Measurements from ENCODE around the gene TTC31. TPM values are rescaled to one million over a fixed set of nuclear protein-coding genes. Genes with fewer than 3 reads are reported as not detected.

The TTC31 gene
- total RNA-seq, 1 experiment from 2014 or later: 38.3 TPM

DNA sequence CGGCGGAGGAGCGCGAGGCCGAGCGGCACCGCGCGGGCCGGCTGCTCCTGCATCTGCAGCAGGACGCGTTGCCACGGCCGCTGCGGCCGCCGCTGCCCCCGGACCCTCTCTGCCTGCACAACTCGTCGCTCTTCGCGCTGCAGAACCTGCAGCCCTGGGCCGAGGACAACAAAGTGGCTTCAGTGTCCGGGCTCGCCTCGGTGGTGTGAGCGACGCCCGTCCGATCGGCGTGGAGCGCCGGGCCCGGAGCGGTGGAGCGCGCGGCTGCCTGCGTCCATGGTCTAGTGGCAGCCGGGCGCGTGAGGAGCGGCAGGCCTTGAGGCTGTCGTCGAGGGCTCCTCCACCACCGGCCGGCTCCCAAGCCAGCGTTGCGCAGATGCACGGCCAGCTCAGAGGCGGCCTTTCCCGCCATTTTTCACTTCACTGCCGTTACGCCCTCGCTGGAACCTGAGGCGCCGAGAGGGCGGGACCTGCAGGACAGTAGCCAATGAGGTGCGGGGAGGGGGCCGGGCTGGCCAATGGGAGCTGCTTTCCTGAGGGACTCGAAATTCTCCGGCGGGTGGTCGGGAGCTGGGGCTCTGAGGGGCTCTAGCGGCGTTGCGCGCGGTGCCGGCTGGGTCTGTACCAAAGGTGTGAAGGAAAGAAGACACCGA lies 33.2 kb downstream of the TTC31 start (continued):
- TF ChIP-seq ZNF232 (CRISPR knock-in tag; IDR thresholded peaks at IDR 0.05) (no peak; the same call in 1 of the 2 replicates), TEAD4 (CRISPR knock-in tag; IDR thresholded peaks at IDR 0.05) (peak; percentile 80), CREM (CRISPR knock-in tag; IDR thresholded peaks at IDR 0.05) (peak; percentile 54; the same call in 1 of the 2 replicates), SP1 (CRISPR knock-in tag; conservative IDR thresholded peaks at IDR 0.05) (peak; percentile 71), ETV6 (CRISPR knock-in tag; IDR thresholded peaks at IDR 0.05) (peak; percentile 96), RORB (CRISPR knock-in tag; IDR thresholded peaks at IDR 0.05) (no peak), CBFB (CRISPR knock-in tag; IDR thresholded peaks at IDR 0.05; ENCODE audit: low read depth) (no peak), ZNF121 (CRISPR knock-in tag; IDR thresholded peaks at IDR 0.05) (peak; percentile 55; the same call in 1 of the 2 replicates), MYBL2 (CRISPR knock-in tag; IDR thresholded peaks at IDR 0.05) (peak; percentile 96), ZNF423 (CRISPR knock-in tag; IDR thresholded peaks at IDR 0.05) (no peak), ZNF138 (CRISPR knock-in tag; conservative IDR thresholded peaks at IDR 0.05) (peak; percentile 30; the same call in 1 of the 2 replicates)
- TF ChIP-seq, protein P1, sequence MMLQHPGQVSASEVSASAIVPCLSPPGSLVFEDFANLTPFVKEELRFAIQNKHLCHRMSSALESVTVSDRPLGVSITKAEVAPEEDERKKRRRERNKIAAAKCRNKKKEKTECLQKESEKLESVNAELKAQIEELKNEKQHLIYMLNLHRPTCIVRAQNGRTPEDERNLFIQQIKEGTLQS (CRISPR knock-in tag; conservative IDR thresholded peaks at IDR 0.05): no peak; the same call in 1 of the 2 replicates
- TF ChIP-seq, protein P2, sequence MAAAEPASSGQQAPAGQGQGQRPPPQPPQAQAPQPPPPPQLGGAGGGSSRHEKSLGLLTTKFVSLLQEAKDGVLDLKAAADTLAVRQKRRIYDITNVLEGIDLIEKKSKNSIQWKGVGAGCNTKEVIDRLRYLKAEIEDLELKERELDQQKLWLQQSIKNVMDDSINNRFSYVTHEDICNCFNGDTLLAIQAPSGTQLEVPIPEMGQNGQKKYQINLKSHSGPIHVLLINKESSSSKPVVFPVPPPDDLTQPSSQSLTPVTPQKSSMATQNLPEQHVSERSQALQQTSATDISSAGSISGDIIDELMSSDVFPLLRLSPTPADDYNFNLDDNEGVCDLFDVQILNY (CRISPR knock-in tag; IDR thresholded peaks at IDR 0.05): peak; percentile 83
- TF ChIP-seq, protein P3, sequence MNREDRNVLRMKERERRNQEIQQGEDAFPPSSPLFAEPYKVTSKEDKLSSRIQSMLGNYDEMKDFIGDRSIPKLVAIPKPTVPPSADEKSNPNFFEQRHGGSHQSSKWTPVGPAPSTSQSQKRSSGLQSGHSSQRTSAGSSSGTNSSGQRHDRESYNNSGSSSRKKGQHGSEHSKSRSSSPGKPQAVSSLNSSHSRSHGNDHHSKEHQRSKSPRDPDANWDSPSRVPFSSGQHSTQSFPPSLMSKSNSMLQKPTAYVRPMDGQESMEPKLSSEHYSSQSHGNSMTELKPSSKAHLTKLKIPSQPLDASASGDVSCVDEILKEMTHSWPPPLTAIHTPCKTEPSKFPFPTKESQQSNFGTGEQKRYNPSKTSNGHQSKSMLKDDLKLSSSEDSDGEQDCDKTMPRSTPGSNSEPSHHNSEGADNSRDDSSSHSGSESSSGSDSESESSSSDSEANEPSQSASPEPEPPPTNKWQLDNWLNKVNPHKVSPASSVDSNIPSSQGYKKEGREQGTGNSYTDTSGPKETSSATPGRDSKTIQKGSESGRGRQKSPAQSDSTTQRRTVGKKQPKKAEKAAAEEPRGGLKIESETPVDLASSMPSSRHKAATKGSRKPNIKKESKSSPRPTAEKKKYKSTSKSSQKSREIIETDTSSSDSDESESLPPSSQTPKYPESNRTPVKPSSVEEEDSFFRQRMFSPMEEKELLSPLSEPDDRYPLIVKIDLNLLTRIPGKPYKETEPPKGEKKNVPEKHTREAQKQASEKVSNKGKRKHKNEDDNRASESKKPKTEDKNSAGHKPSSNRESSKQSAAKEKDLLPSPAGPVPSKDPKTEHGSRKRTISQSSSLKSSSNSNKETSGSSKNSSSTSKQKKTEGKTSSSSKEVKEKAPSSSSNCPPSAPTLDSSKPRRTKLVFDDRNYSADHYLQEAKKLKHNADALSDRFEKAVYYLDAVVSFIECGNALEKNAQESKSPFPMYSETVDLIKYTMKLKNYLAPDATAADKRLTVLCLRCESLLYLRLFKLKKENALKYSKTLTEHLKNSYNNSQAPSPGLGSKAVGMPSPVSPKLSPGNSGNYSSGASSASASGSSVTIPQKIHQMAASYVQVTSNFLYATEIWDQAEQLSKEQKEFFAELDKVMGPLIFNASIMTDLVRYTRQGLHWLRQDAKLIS (CRISPR knock-in tag; IDR thresholded peaks at IDR 0.05; ENCODE audit: borderline replicate concordance): peak; percentile 97
- TF ChIP-seq, protein P4, sequence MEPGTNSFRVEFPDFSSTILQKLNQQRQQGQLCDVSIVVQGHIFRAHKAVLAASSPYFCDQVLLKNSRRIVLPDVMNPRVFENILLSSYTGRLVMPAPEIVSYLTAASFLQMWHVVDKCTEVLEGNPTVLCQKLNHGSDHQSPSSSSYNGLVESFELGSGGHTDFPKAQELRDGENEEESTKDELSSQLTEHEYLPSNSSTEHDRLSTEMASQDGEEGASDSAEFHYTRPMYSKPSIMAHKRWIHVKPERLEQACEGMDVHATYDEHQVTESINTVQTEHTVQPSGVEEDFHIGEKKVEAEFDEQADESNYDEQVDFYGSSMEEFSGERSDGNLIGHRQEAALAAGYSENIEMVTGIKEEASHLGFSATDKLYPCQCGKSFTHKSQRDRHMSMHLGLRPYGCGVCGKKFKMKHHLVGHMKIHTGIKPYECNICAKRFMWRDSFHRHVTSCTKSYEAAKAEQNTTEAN (CRISPR knock-in tag; IDR thresholded peaks at IDR 0.05): peak; percentile 64; the same call in 1 of the 2 replicates
- TF ChIP-seq, protein P5, sequence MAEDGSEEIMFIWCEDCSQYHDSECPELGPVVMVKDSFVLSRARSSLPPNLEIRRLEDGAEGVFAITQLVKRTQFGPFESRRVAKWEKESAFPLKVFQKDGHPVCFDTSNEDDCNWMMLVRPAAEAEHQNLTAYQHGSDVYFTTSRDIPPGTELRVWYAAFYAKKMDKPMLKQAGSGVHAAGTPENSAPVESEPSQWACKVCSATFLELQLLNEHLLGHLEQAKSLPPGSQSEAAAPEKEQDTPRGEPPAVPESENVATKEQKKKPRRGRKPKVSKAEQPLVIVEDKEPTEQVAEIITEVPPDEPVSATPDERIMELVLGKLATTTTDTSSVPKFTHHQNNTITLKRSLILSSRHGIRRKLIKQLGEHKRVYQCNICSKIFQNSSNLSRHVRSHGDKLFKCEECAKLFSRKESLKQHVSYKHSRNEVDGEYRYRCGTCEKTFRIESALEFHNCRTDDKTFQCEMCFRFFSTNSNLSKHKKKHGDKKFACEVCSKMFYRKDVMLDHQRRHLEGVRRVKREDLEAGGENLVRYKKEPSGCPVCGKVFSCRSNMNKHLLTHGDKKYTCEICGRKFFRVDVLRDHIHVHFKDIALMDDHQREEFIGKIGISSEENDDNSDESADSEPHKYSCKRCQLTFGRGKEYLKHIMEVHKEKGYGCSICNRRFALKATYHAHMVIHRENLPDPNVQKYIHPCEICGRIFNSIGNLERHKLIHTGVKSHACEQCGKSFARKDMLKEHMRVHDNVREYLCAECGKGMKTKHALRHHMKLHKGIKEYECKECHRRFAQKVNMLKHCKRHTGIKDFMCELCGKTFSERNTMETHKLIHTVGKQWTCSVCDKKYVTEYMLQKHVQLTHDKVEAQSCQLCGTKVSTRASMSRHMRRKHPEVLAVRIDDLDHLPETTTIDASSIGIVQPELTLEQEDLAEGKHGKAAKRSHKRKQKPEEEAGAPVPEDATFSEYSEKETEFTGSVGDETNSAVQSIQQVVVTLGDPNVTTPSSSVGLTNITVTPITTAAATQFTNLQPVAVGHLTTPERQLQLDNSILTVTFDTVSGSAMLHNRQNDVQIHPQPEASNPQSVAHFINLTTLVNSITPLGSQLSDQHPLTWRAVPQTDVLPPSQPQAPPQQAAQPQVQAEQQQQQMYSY (CRISPR knock-in tag; IDR thresholded peaks at IDR 0.05): peak; percentile 48
- TF ChIP-seq, protein P6, sequence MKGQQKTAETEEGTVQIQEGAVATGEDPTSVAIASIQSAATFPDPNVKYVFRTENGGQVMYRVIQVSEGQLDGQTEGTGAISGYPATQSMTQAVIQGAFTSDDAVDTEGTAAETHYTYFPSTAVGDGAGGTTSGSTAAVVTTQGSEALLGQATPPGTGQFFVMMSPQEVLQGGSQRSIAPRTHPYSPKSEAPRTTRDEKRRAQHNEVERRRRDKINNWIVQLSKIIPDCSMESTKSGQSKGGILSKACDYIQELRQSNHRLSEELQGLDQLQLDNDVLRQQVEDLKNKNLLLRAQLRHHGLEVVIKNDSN (CRISPR knock-in tag; IDR thresholded peaks at IDR 0.05): peak; percentile 72; the same call in 1 of the 2 replicates
- TF ChIP-seq, protein P7, sequence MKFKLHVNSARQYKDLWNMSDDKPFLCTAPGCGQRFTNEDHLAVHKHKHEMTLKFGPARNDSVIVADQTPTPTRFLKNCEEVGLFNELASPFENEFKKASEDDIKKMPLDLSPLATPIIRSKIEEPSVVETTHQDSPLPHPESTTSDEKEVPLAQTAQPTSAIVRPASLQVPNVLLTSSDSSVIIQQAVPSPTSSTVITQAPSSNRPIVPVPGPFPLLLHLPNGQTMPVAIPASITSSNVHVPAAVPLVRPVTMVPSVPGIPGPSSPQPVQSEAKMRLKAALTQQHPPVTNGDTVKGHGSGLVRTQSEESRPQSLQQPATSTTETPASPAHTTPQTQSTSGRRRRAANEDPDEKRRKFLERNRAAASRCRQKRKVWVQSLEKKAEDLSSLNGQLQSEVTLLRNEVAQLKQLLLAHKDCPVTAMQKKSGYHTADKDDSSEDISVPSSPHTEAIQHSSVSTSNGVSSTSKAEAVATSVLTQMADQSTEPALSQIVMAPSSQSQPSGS (CRISPR knock-in tag; IDR thresholded peaks at IDR 0.05; ENCODE audit: borderline replicate concordance, low read depth): 0 out of 2 replicates have a peak, but pooled peaks have one; percentile 76
- TF ChIP-seq, protein P8, sequence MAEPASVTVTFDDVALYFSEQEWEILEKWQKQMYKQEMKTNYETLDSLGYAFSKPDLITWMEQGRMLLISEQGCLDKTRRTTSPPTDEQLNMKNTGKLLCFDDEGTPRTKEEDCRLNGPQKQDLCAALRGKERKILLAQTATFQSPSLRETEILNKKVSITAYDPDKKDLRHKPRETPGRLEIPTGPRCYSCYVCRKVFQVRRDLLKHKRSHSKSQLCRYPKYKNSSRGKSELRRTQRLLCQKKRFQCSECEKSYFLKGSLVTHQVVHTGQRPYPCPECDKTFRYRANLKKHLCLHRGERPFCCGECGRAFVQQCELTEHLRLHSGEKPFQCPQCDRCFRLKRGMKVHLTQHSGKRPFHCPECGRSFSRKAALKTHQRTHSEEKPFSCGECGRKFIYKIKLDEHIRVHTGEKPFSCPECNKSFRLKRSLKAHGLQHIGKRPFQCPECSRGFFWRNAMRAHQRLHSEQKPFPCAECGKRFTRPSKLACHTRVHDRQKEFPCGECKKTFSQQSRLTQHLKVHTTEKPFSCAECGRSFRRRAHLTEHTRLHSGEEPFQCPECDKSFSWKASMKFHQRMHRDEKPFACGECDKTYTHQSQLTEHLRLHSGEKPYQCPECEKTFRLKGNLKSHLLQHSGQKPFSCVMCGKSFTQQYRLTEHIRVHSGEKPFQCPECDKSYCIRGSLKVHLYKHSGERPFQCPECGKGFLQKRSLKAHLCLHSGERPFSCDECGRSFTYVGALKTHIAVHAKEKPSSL (CRISPR knock-in tag; conservative IDR thresholded peaks at IDR 0.05): no peak
- TF ChIP-seq, protein P9, sequence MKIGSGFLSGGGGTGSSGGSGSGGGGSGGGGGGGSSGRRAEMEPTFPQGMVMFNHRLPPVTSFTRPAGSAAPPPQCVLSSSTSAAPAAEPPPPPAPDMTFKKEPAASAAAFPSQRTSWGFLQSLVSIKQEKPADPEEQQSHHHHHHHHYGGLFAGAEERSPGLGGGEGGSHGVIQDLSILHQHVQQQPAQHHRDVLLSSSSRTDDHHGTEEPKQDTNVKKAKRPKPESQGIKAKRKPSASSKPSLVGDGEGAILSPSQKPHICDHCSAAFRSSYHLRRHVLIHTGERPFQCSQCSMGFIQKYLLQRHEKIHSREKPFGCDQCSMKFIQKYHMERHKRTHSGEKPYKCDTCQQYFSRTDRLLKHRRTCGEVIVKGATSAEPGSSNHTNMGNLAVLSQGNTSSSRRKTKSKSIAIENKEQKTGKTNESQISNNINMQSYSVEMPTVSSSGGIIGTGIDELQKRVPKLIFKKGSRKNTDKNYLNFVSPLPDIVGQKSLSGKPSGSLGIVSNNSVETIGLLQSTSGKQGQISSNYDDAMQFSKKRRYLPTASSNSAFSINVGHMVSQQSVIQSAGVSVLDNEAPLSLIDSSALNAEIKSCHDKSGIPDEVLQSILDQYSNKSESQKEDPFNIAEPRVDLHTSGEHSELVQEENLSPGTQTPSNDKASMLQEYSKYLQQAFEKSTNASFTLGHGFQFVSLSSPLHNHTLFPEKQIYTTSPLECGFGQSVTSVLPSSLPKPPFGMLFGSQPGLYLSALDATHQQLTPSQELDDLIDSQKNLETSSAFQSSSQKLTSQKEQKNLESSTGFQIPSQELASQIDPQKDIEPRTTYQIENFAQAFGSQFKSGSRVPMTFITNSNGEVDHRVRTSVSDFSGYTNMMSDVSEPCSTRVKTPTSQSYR (CRISPR knock-in tag; IDR thresholded peaks at IDR 0.05): 0 out of 2 replicates have a peak, but pooled peaks have one; percentile 86
